Stimulated activated CD4-positive, alpha-beta T cell treated with anti-CD3 and anti-CD28 coated beads, Interleukin-2, amount 100 ng/mL, for 48 hours (primary cell): ENCODE measurements around the gene COQ3.
"Not testable (repeated sequence)": the region's sequence is repeated elsewhere in the genome, so short reads cannot be mapped to it uniquely, and the experiment has no call there.

Experiments
- DNase-seq, 2 donors: peaks; one replicate each; pipeline ENCODE4 v3.0.0-alpha.2; 2020

Gene COQ3

DNA sequence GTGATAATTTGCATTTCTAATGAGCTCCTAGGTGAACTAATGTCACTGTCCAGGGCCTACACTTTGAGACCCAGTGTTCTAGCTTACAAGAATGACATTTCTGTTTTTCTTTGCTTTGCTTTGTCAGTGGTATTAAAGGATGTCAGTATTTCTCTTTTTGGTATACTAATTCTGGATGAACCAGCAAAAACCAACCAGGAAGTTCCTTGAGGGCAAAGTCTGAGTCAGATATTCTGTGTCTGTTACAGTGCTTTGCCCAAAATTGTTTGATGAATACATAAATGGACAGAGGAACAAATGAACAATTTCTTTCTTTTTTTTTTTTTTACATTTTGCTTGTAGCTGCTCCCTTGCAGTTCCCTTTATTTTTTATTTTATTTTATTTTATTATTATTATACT, 15.4 kb downstream of the COQ3 start:
- DNase-seq, result no peak

- no peak for DNase-seq
Measured at GRCh38 chr6:99369533-99369932, 24.5 kb downstream of the COQ3 start.

GRCh38 chr6:99366852-99367251, 27.1 kb downstream of the COQ3 start:
- no peak for DNase-seq

DNA sequence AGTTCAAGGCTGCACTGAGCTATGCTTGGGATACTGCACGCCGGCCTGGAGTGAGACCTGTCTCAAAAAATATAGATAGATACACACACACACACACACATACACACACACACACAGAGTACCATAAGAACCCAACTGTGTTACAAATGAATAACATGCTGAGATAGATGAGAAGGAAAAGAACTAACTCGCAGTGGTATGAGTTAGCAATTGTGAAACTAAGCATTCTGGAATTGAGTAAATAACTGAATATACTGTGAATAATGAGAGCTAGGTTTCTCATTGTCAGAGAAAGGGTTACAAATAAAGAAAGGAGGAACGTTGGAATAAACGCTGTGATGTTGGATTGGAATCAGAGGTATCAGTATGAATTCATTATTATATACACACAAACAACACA, 30.0 kb downstream of the COQ3 start:
- no peak for DNase-seq

DNA sequence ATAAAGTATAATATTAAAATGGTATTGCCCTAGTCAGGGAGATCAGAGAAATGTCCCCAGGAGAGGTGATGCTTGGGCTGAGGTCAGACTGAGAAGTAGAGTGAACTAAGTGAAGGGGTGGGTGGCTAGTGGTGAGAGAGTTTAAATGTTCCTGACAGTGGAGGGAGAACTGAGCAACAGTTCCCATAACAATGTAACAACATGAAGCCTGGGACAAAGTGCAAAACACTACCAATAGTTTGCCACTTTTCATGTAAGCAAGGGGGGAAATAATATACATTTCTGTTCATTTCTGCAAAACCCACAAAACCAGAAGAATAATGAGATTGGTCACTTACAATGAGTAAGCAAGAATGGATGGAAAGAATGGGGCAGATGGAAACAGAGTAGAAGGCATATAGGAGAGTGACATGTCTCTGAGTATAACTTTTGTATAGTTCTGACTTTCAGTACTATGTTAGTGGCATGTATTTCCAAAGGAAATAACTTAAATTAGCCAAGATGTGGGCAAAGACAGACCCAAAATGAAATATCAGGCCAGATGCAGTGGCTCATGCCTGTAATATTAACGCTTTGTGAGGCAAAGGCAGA, 31.2 kb downstream of the COQ3 start:
- DNase-seq, result no peak

DNA sequence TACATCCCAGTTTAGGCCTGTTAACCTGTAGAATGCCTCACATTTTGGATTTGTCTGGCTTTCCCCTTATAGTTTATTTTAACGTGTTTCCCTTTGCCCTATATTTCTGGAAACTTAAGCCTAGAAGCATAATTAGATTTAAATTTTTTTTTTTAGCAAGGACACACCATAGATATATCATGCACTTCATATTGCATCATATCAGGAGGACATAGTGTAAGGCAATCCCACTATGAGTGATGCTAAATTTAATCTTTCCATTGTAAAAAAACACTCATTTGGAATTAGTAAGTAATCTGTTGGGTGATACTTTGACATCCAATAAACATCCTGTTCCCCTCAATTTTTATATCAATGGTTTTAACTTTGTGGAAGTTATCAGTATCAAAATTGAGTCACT, 34.2 kb downstream of the COQ3 start:
- no peak for DNase-seq

DNA sequence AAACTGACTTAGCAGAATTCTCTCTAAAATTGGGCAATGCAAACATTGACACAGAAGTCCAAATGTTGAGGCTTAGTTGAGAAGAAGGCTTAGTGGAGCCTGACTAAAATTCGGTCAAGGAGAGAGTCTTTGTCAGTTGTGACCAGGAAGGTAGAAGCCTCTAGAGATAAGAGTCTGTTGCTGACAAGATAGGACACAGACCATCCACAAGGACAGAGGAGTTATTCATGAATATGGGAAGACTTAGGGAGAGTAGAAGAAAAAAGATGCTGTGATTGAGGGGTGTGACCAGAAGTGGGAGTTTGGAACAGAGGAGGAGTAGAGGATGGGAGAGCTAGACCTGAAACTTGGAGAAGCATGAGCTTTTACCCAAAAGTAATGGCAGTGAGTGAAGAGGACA, 37.4 kb downstream of the COQ3 start:
- DNase-seq, result no peak

- DNase-seq, result no peak
Measured at GRCh38 chr6:99354983-99355382, 39.0 kb downstream of the COQ3 start.

GRCh38 chr6:99353126-99353525, 40.9 kb downstream of the COQ3 start:
- DNase-seq, result no peak

DNA sequence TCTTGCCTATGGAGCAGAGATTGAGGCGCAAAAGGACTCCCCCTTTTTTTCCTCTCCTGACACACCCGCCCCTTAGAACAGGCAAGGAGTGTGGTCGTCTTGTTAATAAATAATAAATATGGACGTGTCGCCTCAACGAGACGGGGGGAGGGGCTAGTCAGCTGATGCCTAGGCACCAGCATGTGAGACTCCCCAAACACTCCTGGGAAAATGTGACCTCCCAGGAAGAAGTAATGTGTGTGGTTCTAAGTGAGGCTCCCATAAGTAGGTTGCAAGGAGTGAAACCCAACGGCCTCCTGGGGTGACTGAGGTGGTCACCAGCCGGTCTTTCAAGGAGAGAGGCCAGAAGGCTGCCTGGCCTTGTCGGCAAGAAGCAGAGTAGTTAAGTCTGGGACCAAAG, 43.4 kb downstream of the COQ3 start:
- DNase-seq, result no peak

GRCh38 chr6:99349171-99350141, 44.5 kb downstream of the COQ3 start, which contains the start of gene FAXC:
TSS of gene FAXC (minus strand) at chr6:99349674. CDS start at chr6:99349372, 302 bp downstream.
- DNase-seq, result no peak

GRCh38 chr6:99348288-99349170, 45.5 kb downstream of the COQ3 start:
- no peak for DNase-seq

DNA sequence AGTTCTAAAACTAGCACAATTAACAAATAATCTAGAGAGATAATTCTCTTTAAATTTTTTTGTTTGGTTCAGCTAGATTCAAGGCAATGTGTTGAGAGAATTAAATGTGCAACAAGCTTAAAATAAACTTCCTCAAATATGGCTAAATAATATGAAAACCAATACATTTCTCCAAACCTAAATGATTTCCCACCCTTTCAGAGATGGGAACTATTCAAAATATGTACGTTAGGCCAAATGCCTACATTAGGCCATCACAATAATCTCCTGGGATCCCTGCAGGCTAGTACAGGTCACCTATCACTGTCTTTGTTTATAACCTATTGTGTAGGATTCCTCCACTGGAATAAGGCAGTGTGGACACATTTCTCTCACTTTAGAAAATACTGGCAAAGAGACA, 46.2 kb downstream of the COQ3 start:
- DNase-seq, result no peak

GRCh38 chr6:99346595-99346994, 47.4 kb downstream of the COQ3 start:
- DNase-seq, result no peak

- no peak for DNase-seq
Measured at GRCh38 chr6:99345164-99345563, 48.8 kb downstream of the COQ3 start.

- no peak for DNase-seq
Measured at GRCh38 chr6:99344289-99344688, 49.7 kb downstream of the COQ3 start.

DNA sequence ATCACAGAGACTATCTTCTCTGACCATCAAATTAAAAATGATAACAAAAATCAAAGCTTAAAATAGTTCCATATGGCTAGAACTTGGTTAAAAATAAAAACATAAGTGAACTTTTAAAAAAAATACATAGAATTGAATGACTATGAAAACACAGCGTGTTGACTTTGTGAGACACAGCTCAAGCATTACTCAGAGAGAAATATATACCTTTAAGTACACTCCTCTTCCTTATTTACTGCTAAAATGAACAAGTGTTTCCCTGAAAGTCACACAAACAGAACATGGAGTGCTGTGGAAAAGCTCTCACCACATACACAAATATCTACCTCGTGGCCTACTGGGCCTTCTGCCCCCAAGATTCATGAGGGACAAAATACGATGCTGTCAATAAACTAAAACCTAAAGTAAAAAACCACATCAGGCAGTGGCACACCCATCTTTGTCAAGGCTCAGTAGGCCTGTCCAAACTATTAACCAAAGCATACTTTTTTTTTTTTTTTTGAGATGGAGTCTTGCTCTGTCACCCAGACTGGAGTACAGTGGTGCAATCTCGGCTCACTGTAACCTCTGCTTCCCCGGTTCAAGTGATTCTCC, 52.0 kb downstream of the COQ3 start:
- no peak for DNase-seq

- no peak for DNase-seq
Measured at GRCh38 chr6:99338188-99338587, 55.8 kb downstream of the COQ3 start.

DNA sequence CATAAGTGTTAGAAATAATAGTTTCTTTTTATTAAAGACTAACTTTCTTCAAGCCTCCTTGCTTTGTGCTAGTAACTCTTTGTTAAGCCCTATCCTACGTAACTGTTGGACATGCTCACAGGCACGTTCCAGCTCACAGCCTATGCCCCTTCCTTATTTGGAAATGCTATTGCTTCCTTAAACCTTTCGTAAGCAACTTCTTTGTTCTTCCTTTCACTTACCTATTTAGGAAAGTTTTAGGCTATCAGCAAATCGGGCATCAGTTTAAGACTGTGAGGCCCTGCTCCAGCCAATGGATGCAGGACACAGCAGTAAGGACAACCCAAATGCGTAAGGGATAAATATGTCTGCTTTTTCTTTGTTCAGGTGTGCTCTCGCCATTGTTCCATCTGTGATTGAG, 58.7 kb downstream of the COQ3 start:
- DNase-seq, result not testable (repeated sequence)

GRCh38 chr6:99334526-99335127, 59.4 kb downstream of the COQ3 start:
- DNase-seq, result peak in 1 of 2 donors; percentile 12

GRCh38 chr6:99333068-99333467, 60.9 kb downstream of the COQ3 start:
- DNase-seq, result no peak

DNA sequence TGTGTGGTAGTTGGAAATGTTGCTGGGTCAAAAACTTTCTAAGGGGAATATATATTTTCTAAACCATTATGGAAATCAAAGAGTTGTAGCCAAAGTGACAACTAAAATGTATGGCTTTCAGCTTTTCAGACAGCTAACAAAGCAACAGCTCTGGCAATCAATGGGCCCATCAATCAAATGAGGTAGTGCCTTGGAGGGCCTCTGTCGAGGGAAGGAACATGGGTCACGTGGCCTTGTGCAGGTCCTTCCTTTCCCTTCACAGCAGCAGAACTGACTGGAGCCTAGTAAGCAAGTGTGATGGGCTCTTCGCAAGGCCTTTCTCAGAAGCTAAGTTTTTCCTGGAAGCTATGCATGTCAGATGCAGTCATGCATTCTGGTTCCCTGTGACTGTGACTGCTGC, 62.5 kb downstream of the COQ3 start:
- DNase-seq, result no peak
